Neural cell (in vitro differentiated cells): ENCODE results near the gene GATAD2A. TPM values are rescaled to one million over a fixed set of nuclear protein-coding genes. Genes with fewer than 3 reads are reported as not detected.

ENCODE experiments used
- H2AFZ ChIP-seq: fragments of 200-600, 300-800 bp; sonication (generic), shearing (Covaris generic); 2 replicates; pipeline ENCODE4 v1.6.0; 2014; ENCODE audit warnings: low read depth, mild to moderate bottlenecking, antibody characterized with exemption, low read length, moderate library complexity
- H3F3A ChIP-seq: fragments of 200-600 bp; shearing (Covaris generic); 2 replicates; pipeline ENCODE4 v1.6.1; 2016; ENCODE audit warnings: mild to moderate bottlenecking, moderate library complexity, mixed read lengths, antibody characterized with exemption, low read length; ENCODE audit not compliant: insufficient read depth, poor library complexity, severe bottlenecking
- H3K27ac ChIP-seq: fragments of 200-600, 300-800 bp; sonication (generic), shearing (Covaris generic); 2 replicates; pipeline ENCODE4 v1.5.1; 2014; ENCODE audit warnings: mild to moderate bottlenecking, low read length, moderate library complexity
- H3K27me3 ChIP-seq: fragments of 300-800, 200-600 bp; sonication (generic), shearing (Covaris generic); 2 replicates; pipeline ENCODE4 v1.6.0; 2014; ENCODE audit warnings: mild to moderate bottlenecking, low read depth, low read length, moderate library complexity; ENCODE audit not compliant: insufficient read depth
- H3K36me3 ChIP-seq: fragments of 300-800, 200-600 bp; sonication (generic), shearing (Covaris generic); 2 replicates; pipeline ENCODE4 v1.5.1; 2014; ENCODE audit warnings: mild to moderate bottlenecking, antibody characterized with exemption, low read length, moderate library complexity; ENCODE audit not compliant: insufficient read depth
- H3K4me2 ChIP-seq: fragments of 300-800, 200-600 bp; sonication (generic), shearing (Covaris generic); 2 replicates; pipeline ENCODE4 v1.6.0; 2014; ENCODE audit warnings: mild to moderate bottlenecking, low read length
- H3K4me3 ChIP-seq: fragments of 300-800, 200-600 bp; sonication (generic), shearing (Covaris generic); 2 replicates; pipeline ENCODE4 v1.5.1; 2014; ENCODE audit warnings: mild to moderate bottlenecking, low read length, moderate library complexity
- H3K79me2 ChIP-seq: fragments of 200-600 bp; shearing (Covaris generic); replicated peaks from 2 replicates; pipeline ENCODE4 v1.6.0; 2014; ENCODE audit warnings: mild to moderate bottlenecking, low read length, moderate library complexity; ENCODE audit not compliant: insufficient read depth
- H3K9ac ChIP-seq: fragments of 300-800, 200-600 bp; sonication (generic), shearing (Covaris generic); 2 replicates; pipeline ENCODE4 v1.6.1; 2016; ENCODE audit warnings: mild to moderate bottlenecking, low read length, mixed read lengths
- H3K9me2 ChIP-seq: fragments of 200-600 bp; shearing (Covaris generic); 2 replicates; pipeline ENCODE4 v1.6.1; 2016; ENCODE audit warnings: mild to moderate bottlenecking, low read length, mixed read lengths; ENCODE audit not compliant: insufficient read depth
- H3K9me3 ChIP-seq: fragments of 200-600, 300-800 bp; sonication (generic), shearing (Covaris generic); 2 replicates; pipeline ENCODE4 v1.6.1; 2016; ENCODE audit warnings: mild to moderate bottlenecking, mixed run types, low read length, moderate library complexity, mixed read lengths
- H4K20me1 ChIP-seq: fragments of 200-600 bp; shearing (Covaris generic); 2 replicates; pipeline ENCODE4 v1.6.1; 2016; ENCODE audit warnings: mild to moderate bottlenecking, mixed run types; ENCODE audit not compliant: insufficient read depth
- EP300 ChIP-seq: fragments of 450-650 bp; conservative IDR thresholded peaks from 2 replicates; pipeline ENCODE4 v1.6.1; 2014; ENCODE audit warnings: antibody characterized with exemption, mild to moderate bottlenecking, moderate library complexity; ENCODE audit not compliant: poor library complexity, severe bottlenecking
- EZH2 ChIP-seq: fragments of 200-600, 300-800 bp; shearing (Covaris generic), sonication (generic); IDR thresholded peaks from 2 replicates; pipeline ENCODE4 v1.6.1; 2014; ENCODE audit warnings: antibody characterized with exemption, low read length, borderline replicate concordance, mild to moderate bottlenecking; ENCODE audit not compliant: insufficient read depth, poor library complexity, severe bottlenecking
- MXI1 ChIP-seq: fragments of 450-650 bp; conservative IDR thresholded peaks from 2 replicates; pipeline ENCODE4 v1.6.1; 2014; ENCODE audit warnings: antibody characterized with exemption, mild to moderate bottlenecking; ENCODE audit not compliant: poor library complexity, severe bottlenecking
- POLR2AphosphoS5 ChIP-seq: IDR thresholded peaks from 2 replicates; pipeline ENCODE4 v1.6.1; 2012
- RAD21 ChIP-seq: fragments of 450-650 bp; conservative IDR thresholded peaks from 2 replicates; pipeline ENCODE4 v1.6.1; 2014; ENCODE audit warnings: antibody characterized with exemption, mild to moderate bottlenecking, moderate library complexity
- SMC3 ChIP-seq: fragments of 450-650 bp; conservative IDR thresholded peaks from 2 replicates; pipeline ENCODE4 v1.6.1; 2014; ENCODE audit warnings: antibody characterized with exemption, mild to moderate bottlenecking, moderate library complexity; ENCODE audit not compliant: poor library complexity
- TAF1 ChIP-seq: IDR thresholded peaks from 2 replicates; pipeline ENCODE4 v1.6.1; 2012; ENCODE audit warnings: low read depth
- polyA plus RNA-seq: library from polyadenylated mRNA; depleted of rRNA; stranded (reverse); fragments of >200 nt; gene quantifications from 2 replicates; pipeline ENCODE4 v1.2.3, GENCODE V29; 2014
- TF ChIP-seq, protein P1 (sequence below): IDR thresholded peaks from 2 replicates; pipeline ENCODE4 v1.6.1; 2012; ENCODE audit warnings: borderline replicate concordance
- TF ChIP-seq, protein P2 (sequence below): fragments of 450-650 bp; IDR thresholded peaks from 2 replicates; pipeline ENCODE4 v1.5.1; 2014; ENCODE audit warnings: antibody characterized with exemption, mild to moderate bottlenecking, moderate library complexity; ENCODE audit not compliant: poor library complexity, severe bottlenecking

The GATAD2A gene
- polyA plus RNA-seq, 1 donor from 2014 or later: 13.9 TPM

DNA sequence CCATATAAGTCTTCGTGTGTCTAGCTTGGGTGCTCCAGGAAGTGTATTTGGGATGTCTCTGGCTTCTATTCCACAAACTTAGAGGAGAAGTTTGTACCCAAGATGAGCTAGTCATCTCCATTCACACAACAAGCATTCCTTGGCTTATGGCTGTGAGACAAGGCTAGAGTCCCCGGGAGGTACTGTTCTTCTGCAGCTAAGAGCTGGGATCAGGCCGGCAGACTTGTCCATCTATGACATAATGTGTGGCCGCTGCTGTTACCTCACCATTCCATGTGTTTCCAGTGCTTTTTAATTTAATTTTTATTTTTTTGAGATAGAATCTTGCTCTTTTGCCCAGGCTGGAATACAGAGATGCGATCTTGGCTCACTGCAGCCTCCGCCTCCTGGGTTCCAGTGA is 20.7 kb downstream of the GATAD2A start:
- Histone ChIP-seq H3K36me3 (no peaks in the 10 kb centered on the region), H3K9ac (no peak overlapping the region), H3F3A (no peaks in the 10 kb centered on the region), H3K4me2 (no peak overlapping the region), H3K9me2 (no peaks in the 10 kb centered on the region), H3K79me2 (peaks cover 35% of the 10 kb centered on the region), H3K27ac (no peak overlapping the region), H2AFZ (no peak overlapping the region), H3K4me3 (no peak overlapping the region), H3K9me3 (no peaks in the 10 kb centered on the region), H4K20me1 (no peaks in the 10 kb centered on the region), H3K27me3 (no peaks in the 10 kb centered on the region)
- TF ChIP-seq EZH2 (no peak), SMC3 (no peak), POLR2AphosphoS5 (no peak), MXI1 (no peak), TAF1 (no peak), EP300 (no peak), RAD21 (no peak)
- TF ChIP-seq, protein P1, sequence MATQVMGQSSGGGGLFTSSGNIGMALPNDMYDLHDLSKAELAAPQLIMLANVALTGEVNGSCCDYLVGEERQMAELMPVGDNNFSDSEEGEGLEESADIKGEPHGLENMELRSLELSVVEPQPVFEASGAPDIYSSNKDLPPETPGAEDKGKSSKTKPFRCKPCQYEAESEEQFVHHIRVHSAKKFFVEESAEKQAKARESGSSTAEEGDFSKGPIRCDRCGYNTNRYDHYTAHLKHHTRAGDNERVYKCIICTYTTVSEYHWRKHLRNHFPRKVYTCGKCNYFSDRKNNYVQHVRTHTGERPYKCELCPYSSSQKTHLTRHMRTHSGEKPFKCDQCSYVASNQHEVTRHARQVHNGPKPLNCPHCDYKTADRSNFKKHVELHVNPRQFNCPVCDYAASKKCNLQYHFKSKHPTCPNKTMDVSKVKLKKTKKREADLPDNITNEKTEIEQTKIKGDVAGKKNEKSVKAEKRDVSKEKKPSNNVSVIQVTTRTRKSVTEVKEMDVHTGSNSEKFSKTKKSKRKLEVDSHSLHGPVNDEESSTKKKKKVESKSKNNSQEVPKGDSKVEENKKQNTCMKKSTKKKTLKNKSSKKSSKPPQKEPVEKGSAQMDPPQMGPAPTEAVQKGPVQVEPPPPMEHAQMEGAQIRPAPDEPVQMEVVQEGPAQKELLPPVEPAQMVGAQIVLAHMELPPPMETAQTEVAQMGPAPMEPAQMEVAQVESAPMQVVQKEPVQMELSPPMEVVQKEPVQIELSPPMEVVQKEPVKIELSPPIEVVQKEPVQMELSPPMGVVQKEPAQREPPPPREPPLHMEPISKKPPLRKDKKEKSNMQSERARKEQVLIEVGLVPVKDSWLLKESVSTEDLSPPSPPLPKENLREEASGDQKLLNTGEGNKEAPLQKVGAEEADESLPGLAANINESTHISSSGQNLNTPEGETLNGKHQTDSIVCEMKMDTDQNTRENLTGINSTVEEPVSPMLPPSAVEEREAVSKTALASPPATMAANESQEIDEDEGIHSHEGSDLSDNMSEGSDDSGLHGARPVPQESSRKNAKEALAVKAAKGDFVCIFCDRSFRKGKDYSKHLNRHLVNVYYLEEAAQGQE: no peak
- TF ChIP-seq, protein P2, sequence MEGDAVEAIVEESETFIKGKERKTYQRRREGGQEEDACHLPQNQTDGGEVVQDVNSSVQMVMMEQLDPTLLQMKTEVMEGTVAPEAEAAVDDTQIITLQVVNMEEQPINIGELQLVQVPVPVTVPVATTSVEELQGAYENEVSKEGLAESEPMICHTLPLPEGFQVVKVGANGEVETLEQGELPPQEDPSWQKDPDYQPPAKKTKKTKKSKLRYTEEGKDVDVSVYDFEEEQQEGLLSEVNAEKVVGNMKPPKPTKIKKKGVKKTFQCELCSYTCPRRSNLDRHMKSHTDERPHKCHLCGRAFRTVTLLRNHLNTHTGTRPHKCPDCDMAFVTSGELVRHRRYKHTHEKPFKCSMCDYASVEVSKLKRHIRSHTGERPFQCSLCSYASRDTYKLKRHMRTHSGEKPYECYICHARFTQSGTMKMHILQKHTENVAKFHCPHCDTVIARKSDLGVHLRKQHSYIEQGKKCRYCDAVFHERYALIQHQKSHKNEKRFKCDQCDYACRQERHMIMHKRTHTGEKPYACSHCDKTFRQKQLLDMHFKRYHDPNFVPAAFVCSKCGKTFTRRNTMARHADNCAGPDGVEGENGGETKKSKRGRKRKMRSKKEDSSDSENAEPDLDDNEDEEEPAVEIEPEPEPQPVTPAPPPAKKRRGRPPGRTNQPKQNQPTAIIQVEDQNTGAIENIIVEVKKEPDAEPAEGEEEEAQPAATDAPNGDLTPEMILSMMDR: no peak

DNA sequence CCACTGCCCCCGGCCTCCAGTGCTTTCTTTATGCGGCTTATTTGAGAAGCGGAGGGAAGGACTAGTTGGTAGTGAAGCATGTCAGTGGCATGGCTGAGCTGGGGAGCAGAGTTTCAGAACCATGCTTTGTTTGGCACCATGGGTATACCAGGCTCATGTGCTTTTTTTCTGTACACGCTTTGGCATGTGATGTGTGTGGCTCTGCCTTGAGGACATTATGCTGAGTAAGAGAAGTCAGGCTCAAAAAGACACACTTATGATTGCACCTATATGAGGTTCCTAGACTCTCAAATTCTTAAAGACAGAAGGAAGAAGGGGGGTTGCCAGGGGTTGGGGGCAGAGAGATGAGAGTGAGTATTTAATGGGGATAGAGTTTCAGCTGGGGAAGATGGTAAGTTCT is 21.3 kb downstream of the GATAD2A start:
- Histone ChIP-seq H3F3A (no peaks in the 10 kb centered on the region), H3K9me3 (no peaks in the 10 kb centered on the region), H3K9ac (no peak overlapping the region), H3K4me3 (no peak overlapping the region), H3K36me3 (no peaks in the 10 kb centered on the region), H3K79me2 (peaks cover 34% of the 10 kb centered on the region), H3K27ac (no peak overlapping the region), H4K20me1 (no peaks in the 10 kb centered on the region), H3K4me2 (no peak overlapping the region), H3K27me3 (no peaks in the 10 kb centered on the region), H2AFZ (no peak overlapping the region), H3K9me2 (no peaks in the 10 kb centered on the region)
- TF ChIP-seq, protein P2: no peak
- TF ChIP-seq EZH2: no peak
- TF ChIP-seq EP300: no peak
- no peak for TF ChIP-seq TAF1
- TF ChIP-seq, protein P1: no peak
- TF ChIP-seq RAD21: no peak
- no peak for TF ChIP-seq POLR2AphosphoS5
- TF ChIP-seq SMC3: no peak
